ENCODE measurements around the gene UBN1. TPM values are rescaled to one million over a fixed set of nuclear protein-coding genes. Genes with fewer than 3 reads are reported as not detected.

Gene UBN1
- total RNA-seq, 4 donors from 2014 or later, result 12.3 to 22.7 (median 19.6) TPM

DNA sequence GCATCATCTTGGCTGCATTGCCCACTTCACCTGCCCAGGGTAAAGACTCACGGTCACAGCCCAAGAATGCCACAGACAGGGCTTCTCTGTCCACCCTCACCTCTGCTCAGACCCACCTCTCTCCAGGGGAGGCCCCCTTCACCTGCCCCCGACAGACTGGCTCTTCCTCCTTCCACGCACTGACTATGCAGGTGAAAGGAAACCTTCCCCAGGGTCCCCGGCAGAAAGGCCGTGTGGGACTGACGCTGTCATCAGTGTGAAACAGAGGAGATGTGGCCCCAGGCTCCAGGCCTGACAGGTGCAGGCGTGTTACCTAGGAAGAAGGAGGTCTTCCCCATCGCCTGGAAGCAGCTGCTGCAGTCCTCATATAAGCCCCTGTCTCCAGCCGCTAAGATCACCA lies 35.5 kb upstream of the UBN1 start:
- Histone ChIP-seq H3K27ac (no peak overlapping the region), H3K4me3 (no peak overlapping the region), H3K36me3 (peaks cover 7 to 99% (median 40%) of the 10 kb centered on the region in 3 donors), H3K27me3 (no peaks in the 10 kb centered on the region), H3K9me3 (no peaks in the 10 kb centered on the region), H3K4me1 (peaks cover 0 to 28% (median 3%) of the 10 kb centered on the region in 3 donors)
- intact Hi-C loops (cut with DNase I), result no loop called here
- no peak for DNase-seq
- TF ChIP-seq, protein P1, sequence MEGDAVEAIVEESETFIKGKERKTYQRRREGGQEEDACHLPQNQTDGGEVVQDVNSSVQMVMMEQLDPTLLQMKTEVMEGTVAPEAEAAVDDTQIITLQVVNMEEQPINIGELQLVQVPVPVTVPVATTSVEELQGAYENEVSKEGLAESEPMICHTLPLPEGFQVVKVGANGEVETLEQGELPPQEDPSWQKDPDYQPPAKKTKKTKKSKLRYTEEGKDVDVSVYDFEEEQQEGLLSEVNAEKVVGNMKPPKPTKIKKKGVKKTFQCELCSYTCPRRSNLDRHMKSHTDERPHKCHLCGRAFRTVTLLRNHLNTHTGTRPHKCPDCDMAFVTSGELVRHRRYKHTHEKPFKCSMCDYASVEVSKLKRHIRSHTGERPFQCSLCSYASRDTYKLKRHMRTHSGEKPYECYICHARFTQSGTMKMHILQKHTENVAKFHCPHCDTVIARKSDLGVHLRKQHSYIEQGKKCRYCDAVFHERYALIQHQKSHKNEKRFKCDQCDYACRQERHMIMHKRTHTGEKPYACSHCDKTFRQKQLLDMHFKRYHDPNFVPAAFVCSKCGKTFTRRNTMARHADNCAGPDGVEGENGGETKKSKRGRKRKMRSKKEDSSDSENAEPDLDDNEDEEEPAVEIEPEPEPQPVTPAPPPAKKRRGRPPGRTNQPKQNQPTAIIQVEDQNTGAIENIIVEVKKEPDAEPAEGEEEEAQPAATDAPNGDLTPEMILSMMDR (IDR thresholded peaks at IDR 0.05), result no peak
- no peak for TF ChIP-seq POLR2A (IDR thresholded peaks at IDR 0.05)
- 65% methylated on average over 5 of the region's 9 CpGs; no CpG with 5 or more reads in 1 of the 2 donors for WGBS, 2 donors

DNA sequence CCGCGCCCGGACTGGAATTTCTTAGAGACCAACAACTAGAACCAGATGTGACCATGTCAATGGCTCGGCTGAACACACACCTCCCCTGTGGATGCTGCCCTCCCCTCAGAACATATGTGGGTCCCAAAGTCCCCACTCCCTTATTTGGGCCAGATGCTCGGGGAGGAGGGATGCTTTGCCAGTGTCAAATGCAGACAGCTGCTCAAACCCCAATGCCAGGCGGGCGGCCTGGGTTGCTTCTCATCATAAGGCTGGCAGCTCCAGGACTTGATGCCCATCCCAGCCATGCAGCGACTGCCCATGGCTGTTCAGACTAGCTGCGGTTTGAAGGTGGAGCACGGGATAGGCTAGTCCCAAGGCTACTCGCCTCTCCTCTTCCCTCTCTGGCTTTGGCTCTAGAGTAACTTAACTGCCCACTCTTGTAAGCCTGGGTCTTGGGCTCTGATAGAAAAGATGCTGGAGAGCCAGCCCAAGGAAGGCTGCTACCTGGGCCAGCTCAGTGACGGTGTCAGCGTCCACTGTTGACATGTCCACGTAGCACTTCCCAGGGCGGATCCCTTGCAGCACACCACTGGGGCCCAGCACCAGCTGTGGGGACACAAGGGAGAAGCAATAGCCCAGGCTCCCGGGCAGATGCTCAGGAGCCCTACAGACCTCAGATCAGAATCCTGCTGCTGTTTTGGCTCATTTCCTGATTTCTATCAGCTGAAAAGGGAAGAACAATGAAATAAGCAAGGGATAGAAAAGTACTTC lies 33.9 kb upstream of the UBN1 start:
- 96 to 100% methylated on average over 4 to 12 of the region's 16 CpGs for WGBS, 2 donors
- peaks cover 7 to 100% (median 37%) of the 10 kb centered on the region in 3 donors for H3K36me3 ChIP-seq
- peak overlapping the region in 3 of 4 donors; percentile 62 to 74 (median 70) for H3K27ac ChIP-seq

DNA sequence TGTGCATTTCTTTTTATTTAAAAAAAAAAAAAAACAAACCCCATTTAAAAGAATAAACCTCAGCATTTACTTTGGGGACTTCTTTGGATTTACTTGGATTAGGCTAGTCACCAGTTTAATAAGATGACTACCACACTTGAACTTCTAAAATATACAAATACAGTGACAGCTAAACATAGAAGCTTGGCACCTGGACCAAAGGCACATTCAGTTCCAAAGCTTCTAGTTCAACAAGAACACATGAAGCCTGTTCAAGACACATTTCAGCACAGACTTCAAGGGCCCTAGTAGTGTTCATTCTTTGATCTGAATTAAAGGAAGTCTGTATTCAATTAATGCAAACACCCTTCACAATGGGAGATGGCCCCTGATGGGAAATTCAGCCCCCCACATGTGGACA lies 33.2 kb upstream of the UBN1 start:
- TF ChIP-seq, protein P1 (IDR thresholded peaks at IDR 0.05), result no peak
- no peak for TF ChIP-seq POLR2A (IDR thresholded peaks at IDR 0.05)
- H3K4me3 ChIP-seq, result no peak overlapping the region
- no peaks in the 10 kb centered on the region for H3K27me3 ChIP-seq
- peak overlapping the region; percentile 14 to 76 (median 68) for H3K27ac ChIP-seq
- H3K4me1 ChIP-seq, result peaks cover 0 to 28% (median 3%) of the 10 kb centered on the region in 3 donors
- DNase-seq, result no peak
- intact Hi-C loops (cut with DNase I), result no loop called here
- no peaks in the 10 kb centered on the region for H3K9me3 ChIP-seq
- H3K36me3 ChIP-seq, result peaks cover 7 to 100% (median 36%) of the 10 kb centered on the region in 3 donors

More for the DNA sequence above, 33.9 kb upstream of the UBN1 start:
- Histone ChIP-seq H3K4me3 (no peak overlapping the region), H3K4me1 (peaks cover 0 to 28% (median 3%) of the 10 kb centered on the region in 3 donors), H3K27me3 (no peaks in the 10 kb centered on the region), H3K9me3 (no peaks in the 10 kb centered on the region)
- no peak for DNase-seq
- intact Hi-C loops (cut with DNase I), result no loop called here
- TF ChIP-seq POLR2A (IDR thresholded peaks at IDR 0.05), result no peak
- TF ChIP-seq, protein P1 (IDR thresholded peaks at IDR 0.05), result no peak

DNA sequence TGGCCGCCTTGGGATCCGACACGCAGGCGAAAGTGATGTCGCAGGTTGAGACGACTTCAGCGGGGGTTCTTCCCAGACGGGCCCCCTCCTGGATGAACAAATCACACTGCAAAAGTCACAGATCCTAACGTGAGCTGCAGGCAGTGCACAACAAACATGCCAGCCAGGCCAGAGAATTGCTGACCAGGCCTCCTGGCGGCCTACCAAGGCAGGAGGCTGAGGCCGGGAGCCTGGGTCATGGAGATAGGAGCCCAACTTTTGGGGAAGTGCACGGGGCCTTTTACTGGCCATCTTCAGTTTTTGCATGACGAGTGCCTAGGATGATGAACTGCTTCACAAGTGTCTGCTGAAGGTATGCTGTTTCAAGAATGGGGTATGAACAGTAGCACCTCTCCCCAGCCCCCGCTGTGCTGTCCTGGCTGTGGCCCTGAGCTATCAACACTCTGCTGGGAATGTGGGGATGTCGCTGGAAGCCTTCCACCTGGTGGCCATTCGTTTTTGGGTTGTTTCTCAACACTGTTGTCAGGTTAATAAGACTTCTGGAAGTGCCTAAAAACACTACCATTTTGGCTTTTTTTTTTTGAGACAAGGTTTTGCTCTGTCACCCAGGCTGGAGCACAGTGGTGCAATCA lies 32.6 kb upstream of the UBN1 start:
- Histone ChIP-seq H3K4me1 (peaks cover 0 to 28% (median 3%) of the 10 kb centered on the region in 3 donors), H3K27me3 (no peaks in the 10 kb centered on the region), H3K27ac (peak overlapping the region; percentile 14 to 76 (median 56)), H3K4me3 (no peak overlapping the region), H3K9me3 (no peaks in the 10 kb centered on the region), H3K36me3 (peaks cover 7 to 100% (median 36%) of the 10 kb centered on the region in 3 donors)
- TF ChIP-seq POLR2A (IDR thresholded peaks at IDR 0.05), result no peak
- TF ChIP-seq, protein P1 (IDR thresholded peaks at IDR 0.05), result no peak
- no peak for DNase-seq
- intact Hi-C loops (cut with DNase I), result no loop called here
- 64 to 92% methylated on average over 6 to 10 of the region's 16 CpGs for WGBS, 2 donors

- Histone ChIP-seq H3K9me3 (no peaks in the 10 kb centered on the region), H3K4me1 (peaks cover 0 to 6% (median 0%) of the 10 kb centered on the region in 3 donors), H3K27me3 (no peaks in the 10 kb centered on the region), H3K27ac (no peak overlapping the region), H3K36me3 (peaks cover 9 to 100% (median 40%) of the 10 kb centered on the region in 3 donors), H3K4me3 (no peak overlapping the region)
- 42 to 76% methylated on average over 5 of the region's 6 CpGs for WGBS, 2 donors
- TF ChIP-seq, protein P1 (IDR thresholded peaks at IDR 0.05), result no peak
- no peak for TF ChIP-seq POLR2A (IDR thresholded peaks at IDR 0.05)
- intact Hi-C loops (cut with DNase I), result no loop called here
- no peak for DNase-seq
These were observed 26.6 kb upstream of the UBN1 start for GRCh38 chr16:4820652-4821051.

Measured in esophagus squamous epithelium (tissue), 5 donors.